Psoas muscle (tissue), 8 donors: ENCODE measurements around the gene LRP10. TPM values are rescaled to one million over a fixed set of nuclear protein-coding genes. Genes with fewer than 3 reads are reported as not detected.

ENCODE experiments used
- ATAC-seq, 4 donors: fragments of 200-7000 bp; cut with Tn5 transposase; one replicate each; pipeline ENCODE4 v1.9.1; 2020; ENCODE audit warnings: moderate library complexity in 3 of 4, mild to moderate bottlenecking in 2 of 4
- DNase-seq, 2 donors: peaks; one replicate each; pipeline ENCODE4 v3.0.0-alpha.2; 2020
- H3K27ac ChIP-seq: fragments of 200-600 bp; one replicate; pipeline ENCODE4 v1.8.0; 2022
- H3K27me3 ChIP-seq, 3 donors: fragments of 200-600 bp in 1 of 3; one replicate each; pipeline versions ENCODE4 v1.6.1 to v1.8.0; 2013 to 2022; ENCODE audit warnings: low read length in 2 of 3, mild to moderate bottlenecking in 2 of 3, moderate library complexity in 1 of 3; ENCODE audit not compliant: insufficient read depth in 3 of 3
- H3K36me3 ChIP-seq, 2 donors: fragments of 200-600 bp in 1 of 2; one replicate each; pipeline versions ENCODE4 v1.6.1 to v1.8.0; 2013 to 2022; ENCODE audit warnings: low read depth in 1 of 2, mild to moderate bottlenecking in 1 of 2, moderate library complexity in 1 of 2; ENCODE audit not compliant: insufficient read depth in 1 of 2
- H3K4me1 ChIP-seq: fragments of 200-600 bp; one replicate; pipeline ENCODE4 v1.8.0; 2022
- H3K4me3 ChIP-seq: fragments of 200-600 bp; one replicate; pipeline ENCODE4 v1.8.0; 2022; ENCODE audit warnings: mild to moderate bottlenecking
- H3K9me3 ChIP-seq: fragments of 200-600 bp; one replicate; pipeline ENCODE4 v1.8.0; 2022
- CTCF ChIP-seq: fragments of 200-600 bp; IDR thresholded peaks from one replicate; pipeline ENCODE4 v1.8.0; 2022; ENCODE audit warnings: antibody characterized with exemption
- WGBS, 3 donors: extraction: QIAGEN DNeasy Blood & Tissue Kit; methylation state at CpG; one replicate each; pipeline versions ENCODE4 v1.1.6 to v1.1.7; 2013; 5-methylcytosine and 5-hydroxymethylcytosine counted together
- intact Hi-C, 2 donors: fragments of 100-400 bp; cut with DNase I; formaldehyde crosslinking; loops; one replicate each; pipeline versions ENCODE4 v1.11.0 to v1.14.2; 2022
- polyA plus RNA-seq, 3 donors: library from polyadenylated mRNA; stranded (reverse); fragments of 200-250 nt; gene quantifications; one replicate each; pipeline ENCODE4 v1.2.3, GENCODE V29; 2013
- total RNA-seq, 4 donors: library from RNA; stranded (reverse); fragmentation: NEBNext Ultra II Directional in 2 of 4; extraction: Animal tissue kit (Norgen Biotek cat#: 25700) in 2 of 4; gene quantifications; one replicate each; pipeline versions ENCODE4 v1.2.1 to v1.2.4, GENCODE V29; 2021 to 2023
- donor health status: healthy with polysubstance abuse.
- donor health status: DM: no; HTN: no; CAD: no; lungs with moderate emphysema.
- donor health status: Bipolar disorder and iron deficiency.
- donor health status: healthy.
- donor health status: DM: yes; HTN: yes; CAD: no.
- donor health status: DM: no; HTN: no; CAD: no.
- donor health status: DM: no; HTN: no; CAD: no.
- donor health status: DM: yes; HTN: yes; CAD: no.

Gene LRP10
- total and polyA plus RNA-seq, 7 donors, result 18.1 to 50.6 (median 33.1) TPM

GRCh38 chr14:22835505-22835904 lies 36.0 kb upstream of the LRP10 start:
- 77 to 84% (median 77%) methylated on average over 3 of the region's 3 CpGs for WGBS, 3 donors
- intact Hi-C loops, result no loop called here
- Histone ChIP-seq H3K27ac (peak overlapping the region; percentile 74), H3K4me3 (no peak overlapping the region), H3K27me3 (peaks cover 0 to 16% (median 13%) of the 10 kb centered on the region in 3 donors), H3K4me1 (peaks cover 11% of the 10 kb centered on the region), H3K9me3 (no peaks in the 10 kb centered on the region), H3K36me3 (peaks cover 0 to 44% of the 10 kb centered on the region in 2 donors)
- DNase-seq, result no peak
- ATAC-seq, result no peak
- no peak for TF ChIP-seq CTCF

GRCh38 chr14:22836301-22837113 lies 35.0 kb upstream of the LRP10 start, which contains the start of gene MMP14:
TSS of gene MMP14 (plus strand) at chr14:22836585. CDS start at chr14:22836818, 233 bp downstream.
- H3K9me3 ChIP-seq, result no peaks in the 10 kb centered on the region
- peaks cover 0 to 42% of the 10 kb centered on the region in 2 donors for H3K36me3 ChIP-seq
- peaks cover 6% of the 10 kb centered on the region for H3K4me1 ChIP-seq
- peak; percentile 50 to 68 (median 56) for ATAC-seq
- H3K27me3 ChIP-seq, result peaks cover 0 to 16% (median 13%) of the 10 kb centered on the region in 3 donors
- 5 to 6% (median 5%) methylated on average over 45 to 46 of the region's 46 CpGs for WGBS, 3 donors
- H3K27ac ChIP-seq, result peak within 1 kb of the TSS; percentile 74
- DNase-seq, result peak; percentile 77 to 84
- peak within 1 kb of the TSS; percentile 77 for H3K4me3 ChIP-seq
- TF ChIP-seq CTCF, result no peak
- intact Hi-C loops, result no loop called here

GRCh38 chr14:22837114-22837749 lies 34.3 kb upstream of the LRP10 start:
- H3K9me3 ChIP-seq, result no peaks in the 10 kb centered on the region
- peak in 1 of 2 donors; percentile 77 for DNase-seq
- H3K4me1 ChIP-seq, result peaks cover 6% of the 10 kb centered on the region
- peak overlapping the region; percentile 74 for H3K27ac ChIP-seq
- TF ChIP-seq CTCF, result no peak
- peak in 3 of 4 donors; percentile 47 to 73 (median 68) for ATAC-seq
- H3K36me3 ChIP-seq, result peaks cover 0 to 43% of the 10 kb centered on the region in 2 donors
- intact Hi-C loops, result no loop called here
- H3K27me3 ChIP-seq, result peaks cover 0 to 16% (median 13%) of the 10 kb centered on the region in 3 donors
- WGBS, 3 donors, result 1 to 3% (median 2%) methylated on average over 55 to 57 of the region's 57 CpGs
- H3K4me3 ChIP-seq, result peak overlapping the region; percentile 77

- DNase-seq (peak; percentile 77 to 88), ATAC-seq (peak; percentile 9 to 65 (median 36))
- 28 to 39% (median 30%) methylated on average over 23 to 25 of the region's 25 CpGs for WGBS, 3 donors
- Histone ChIP-seq H3K27me3 (peaks cover 0 to 16% (median 13%) of the 10 kb centered on the region in 3 donors), H3K9me3 (no peaks in the 10 kb centered on the region), H3K4me1 (peaks cover 6% of the 10 kb centered on the region), H3K4me3 (peak overlapping the region; percentile 77), H3K27ac (peak overlapping the region; percentile 74), H3K36me3 (peaks cover 0 to 41% of the 10 kb centered on the region in 2 donors)
- no peak for TF ChIP-seq CTCF
- intact Hi-C loops, result no loop called here
Observed at GRCh38 chr14:22837750-22838538, 33.6 kb upstream of the LRP10 start.
